Adrenal gland (tissue), 19 donors: ENCODE measurements around the gene UCP3. TPM values are rescaled to one million over a fixed set of nuclear protein-coding genes. Genes with fewer than 3 reads are reported as not detected.

ENCODE experiments used
- DNase-seq, 7 donors: peaks; one replicate each; pipeline ENCODE4 v3.0.0-alpha.2; 2019 to 2020
- H3K27ac ChIP-seq, 5 donors: fragments of 200-600 bp; sonication (generic) in 4 of 5; 1 replicate in 3 of 5; 2 replicates in 2 of 5; pipeline versions ENCODE4 v1.5.1 to v1.8.0; 2016 to 2020; ENCODE audit warnings: mild to moderate bottlenecking in 1 of 5
- H3K27me3 ChIP-seq: fragments of 200-600 bp; 2 replicates; pipeline ENCODE4 v1.8.0; 2021
- H3K36me3 ChIP-seq, 2 donors: fragments of 200-600 bp; replicated peaks in 1 of 2; 1 replicate in 1 of 2; 2 replicates in 1 of 2; pipeline versions ENCODE4 v1.5.1 to v1.8.0; 2018 to 2022
- H3K4me1 ChIP-seq, 2 donors: fragments of 200-600 bp; replicated peaks in 1 of 2; 1 replicate in 1 of 2; 2 replicates in 1 of 2; pipeline versions ENCODE4 v1.5.1 to v1.8.0; 2018 to 2021
- H3K4me3 ChIP-seq, 4 donors: fragments of 200-600 bp; sonication (generic) in 3 of 4; one replicate each; pipeline ENCODE4 v1.5.1; 2016 to 2018
- H3K9me3 ChIP-seq, 3 donors: fragments of 200-600 bp; sonication (generic) in 1 of 3; replicated peaks in 1 of 3; 1 replicate in 2 of 3; 2 replicates in 1 of 3; pipeline versions ENCODE4 v1.5.1 to v1.8.0; 2016 to 2021
- POLR2A ChIP-seq, 2 donors: fragments of 450-650 bp; IDR thresholded peaks; one replicate each; pipeline ENCODE4 v1.6.1; 2017; ENCODE audit warnings: antibody characterized with exemption in 2 of 2, mild to moderate bottlenecking in 2 of 2, moderate library complexity in 1 of 2
- WGBS, 4 donors: extraction: QIAGEN DNeasy Blood & Tissue Kit in 2 of 4; methylation state at CpG; one replicate each; pipeline versions ENCODE4 v1.1.5 to v1.1.7; 2013 to 2017; 5-methylcytosine and 5-hydroxymethylcytosine counted together
- intact Hi-C, 2 donors: fragments of 100-400 bp; cut with DNase I; formaldehyde crosslinking; loops; one replicate each; pipeline versions ENCODE4 v1.14.1 to v1.15.0; 2022 to 2023
- long read RNA-seq, 10 donors: library from polyadenylated mRNA in 3 of 10; unstranded in 2 of 10; stranded (forward) in 1 of 10; transcript quantifications; one replicate each; pipeline ENCODE4 v2.0.0 and lab custom pipeline, GENCODE V29; 2021 to 2026
- polyA plus RNA-seq, 3 donors: library from polyadenylated mRNA; stranded (reverse); fragments of 200-250 nt in 2 of 3; fragments of 350-450 nt in 1 of 3; fragmentation: Illumina TruSeq in 1 of 3; extraction: RNeasy Lipid Tissue Mini Kit (QIAGEN cat#74804) in 1 of 3; gene quantifications; one replicate each; pipeline ENCODE4 v1.2.3, GENCODE V29; 2013 to 2014
- total RNA-seq, 9 donors: library from RNA; depleted of rRNA in 4 of 9; stranded (reverse); fragments of >200 nt in 4 of 9; fragments of 120-200 nt in 1 of 9; fragmentation: NEBNext Ultra II Directional in 1 of 9; extraction: Animal tissue kit (Norgen Biotek cat#: 25700) in 1 of 9; gene quantifications; one replicate each; pipeline versions ENCODE4 v1.1.0 to v1.2.4, GENCODE V29; 2013 to 2023
- TF ChIP-seq, protein P1 (sequence below), 6 experiments: fragments of 450-650 bp in 4 of 6; fragments of 200-600 bp in 2 of 6; sonication (generic) in 1 of 6; IDR thresholded peaks; 1 replicate in 5 of 6; 2 replicates in 1 of 6; pipeline versions ENCODE4 v1.5.1 to v1.8.0; 2016 to 2021; ENCODE audit warnings: antibody characterized with exemption in 6 of 6, mild to moderate bottlenecking in 2 of 6, moderate library complexity in 1 of 6
- donor health status: healthy with polysubstance abuse.
- donor health status: Bipolar disorder and iron deficiency.
- donor health status: DM: yes; HTN: yes; CAD: no.
- donor health status: DM: no; HTN: no; CAD: no.
- donor health status: DM: no; HTN: no; CAD: no.
- donor health status: DM: yes; HTN: yes; CAD: no.

The UCP3 gene, protein sequence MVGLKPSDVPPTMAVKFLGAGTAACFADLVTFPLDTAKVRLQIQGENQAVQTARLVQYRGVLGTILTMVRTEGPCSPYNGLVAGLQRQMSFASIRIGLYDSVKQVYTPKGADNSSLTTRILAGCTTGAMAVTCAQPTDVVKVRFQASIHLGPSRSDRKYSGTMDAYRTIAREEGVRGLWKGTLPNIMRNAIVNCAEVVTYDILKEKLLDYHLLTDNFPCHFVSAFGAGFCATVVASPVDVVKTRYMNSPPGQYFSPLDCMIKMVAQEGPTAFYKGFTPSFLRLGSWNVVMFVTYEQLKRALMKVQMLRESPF
- 1 to 10 TPM in 5 of 9 donors, under 1 TPM in 4; 0.36 to 4.0 (median 1.3) TPM for total RNA-seq
- 1 to 10 TPM in 2 of 3 donors, under 1 TPM in 1; 0.53 to 6.3 (median 4.7) TPM for polyA plus RNA-seq
- long read RNA-seq, donor 1 = 0 reads
- long read RNA-seq, donor 2 = 0 reads
- long read RNA-seq, donor 3 = 0 reads
- long read RNA-seq, donor 4 = 0 reads
- long read RNA-seq, donor 5 = 0 reads
- long read RNA-seq, donor 6 = 0 reads
- long read RNA-seq, donor 7 = 0 reads
- long read RNA-seq, donor 8 = 0 reads
- long read RNA-seq, donor 9 = 0 reads
- long read RNA-seq, donor 10 = 0 reads

DNA sequence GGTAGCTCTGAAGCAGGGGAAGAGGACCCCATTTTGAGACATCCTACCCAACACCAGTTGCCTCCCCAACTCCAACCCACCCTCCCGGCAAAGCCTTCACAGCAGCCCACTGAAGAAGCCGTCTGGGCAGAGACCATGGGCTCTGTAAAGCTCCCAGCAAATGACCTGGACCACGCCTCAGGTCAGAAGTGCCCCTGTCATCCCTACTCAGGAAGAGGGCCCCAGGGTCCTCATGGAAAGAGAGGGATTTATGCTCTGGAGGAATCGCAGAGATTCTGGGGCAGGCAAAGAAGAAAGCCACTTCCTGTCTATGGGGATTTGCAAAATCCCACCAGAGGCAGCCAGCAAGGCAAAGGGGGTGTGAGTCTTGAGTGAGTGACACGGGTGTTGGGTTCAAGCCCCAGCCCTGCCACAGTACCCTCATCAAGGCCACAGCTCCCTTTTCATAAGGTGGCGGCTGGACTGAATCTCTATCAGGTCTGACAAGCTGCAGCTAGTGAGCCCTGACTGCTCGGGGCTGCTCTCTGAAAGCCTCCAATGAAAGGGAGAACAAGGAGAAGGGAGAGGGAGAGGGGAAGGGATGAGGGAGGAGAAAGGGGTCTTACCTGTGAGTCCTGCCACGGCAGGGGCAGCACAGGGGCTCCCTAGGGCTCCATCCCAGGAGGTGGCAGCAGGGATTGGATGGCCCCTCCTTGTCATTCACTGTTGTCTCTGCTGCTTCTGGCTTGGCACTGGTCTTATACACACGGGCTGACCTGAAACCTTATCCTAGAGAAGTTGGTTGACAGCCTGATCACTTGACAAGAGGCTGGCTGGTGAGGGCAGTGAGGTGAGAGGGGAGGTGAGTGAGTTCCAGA is at the start of gene UCP3:
Gene UCP3 (minus strand): TSS at position 713 of the 857 bp plus-strand sequence. CDS start 2,043 bp downstream, outside the sequence.
- DNase-seq = no peak
- no peak for TF ChIP-seq POLR2A (IDR thresholded peaks at IDR 0.05)
- TF ChIP-seq, protein P1, sequence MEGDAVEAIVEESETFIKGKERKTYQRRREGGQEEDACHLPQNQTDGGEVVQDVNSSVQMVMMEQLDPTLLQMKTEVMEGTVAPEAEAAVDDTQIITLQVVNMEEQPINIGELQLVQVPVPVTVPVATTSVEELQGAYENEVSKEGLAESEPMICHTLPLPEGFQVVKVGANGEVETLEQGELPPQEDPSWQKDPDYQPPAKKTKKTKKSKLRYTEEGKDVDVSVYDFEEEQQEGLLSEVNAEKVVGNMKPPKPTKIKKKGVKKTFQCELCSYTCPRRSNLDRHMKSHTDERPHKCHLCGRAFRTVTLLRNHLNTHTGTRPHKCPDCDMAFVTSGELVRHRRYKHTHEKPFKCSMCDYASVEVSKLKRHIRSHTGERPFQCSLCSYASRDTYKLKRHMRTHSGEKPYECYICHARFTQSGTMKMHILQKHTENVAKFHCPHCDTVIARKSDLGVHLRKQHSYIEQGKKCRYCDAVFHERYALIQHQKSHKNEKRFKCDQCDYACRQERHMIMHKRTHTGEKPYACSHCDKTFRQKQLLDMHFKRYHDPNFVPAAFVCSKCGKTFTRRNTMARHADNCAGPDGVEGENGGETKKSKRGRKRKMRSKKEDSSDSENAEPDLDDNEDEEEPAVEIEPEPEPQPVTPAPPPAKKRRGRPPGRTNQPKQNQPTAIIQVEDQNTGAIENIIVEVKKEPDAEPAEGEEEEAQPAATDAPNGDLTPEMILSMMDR (IDR thresholded peaks at IDR 0.05) = no peak
- Histone ChIP-seq H3K4me1 (peaks cover 0 to 4% of the 10 kb centered on the region in 2 donors), H3K4me3 (no peak within 1 kb of the TSS), H3K36me3 (no peaks in the 10 kb centered on the region), H3K9me3 (no peaks in the 10 kb centered on the region), H3K27ac (no peak within 1 kb of the TSS), H3K27me3 (no peaks in the 10 kb centered on the region)
- WGBS, 4 donors = 73 to 82% (median 79%) methylated on average over 6 to 9 of the region's 9 CpGs
- intact Hi-C loops = no loop called here

DNA sequence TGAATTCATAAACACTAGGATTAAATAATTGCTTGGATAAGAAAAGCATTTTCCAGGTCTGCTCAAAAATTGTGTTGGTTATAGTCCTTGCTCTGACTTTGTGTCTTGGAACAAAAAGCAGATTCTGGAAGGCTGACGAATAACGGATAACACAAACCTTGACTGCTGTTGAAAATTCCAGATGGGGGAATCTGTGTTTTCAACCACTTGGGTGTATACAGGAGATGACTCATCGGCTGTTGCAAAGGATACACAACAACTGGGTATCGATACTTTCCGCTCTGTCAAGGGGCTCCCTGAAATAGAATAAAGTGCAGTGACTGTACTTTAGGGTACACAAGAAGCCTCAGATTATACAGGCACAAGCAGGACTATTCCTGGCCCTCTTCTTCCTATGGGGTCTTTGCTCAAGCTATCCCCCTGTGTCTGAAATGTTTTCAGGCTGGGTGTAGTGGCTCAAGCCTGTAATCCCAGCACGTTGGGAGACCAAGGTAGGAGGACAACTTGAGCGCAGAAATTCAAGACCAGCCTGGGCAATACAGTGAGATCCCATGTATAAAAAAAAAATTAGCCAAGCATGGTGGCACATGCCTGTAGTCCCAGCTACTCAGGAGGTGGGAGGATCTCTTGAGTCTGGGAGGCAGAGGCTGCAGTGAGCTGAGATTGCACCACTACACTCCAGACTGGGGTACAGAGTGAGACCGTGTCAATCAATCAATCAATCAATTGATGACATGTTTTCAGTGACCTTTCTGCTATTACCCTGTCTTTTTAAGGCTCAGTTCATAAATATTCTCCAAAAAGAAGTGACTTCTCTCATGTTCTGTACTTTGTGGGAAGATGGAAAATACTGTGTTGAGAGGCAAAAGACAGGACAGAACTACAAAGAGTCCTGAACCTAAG is 48.6 kb upstream of the UCP3 start:
- Histone ChIP-seq H3K4me1 (no peaks in the 10 kb centered on the region), H3K9me3 (no peaks in the 10 kb centered on the region), H3K4me3 (no peak overlapping the region), H3K36me3 (peaks cover 0 to 6% of the 10 kb centered on the region in 2 donors), H3K27me3 (no peaks in the 10 kb centered on the region), H3K27ac (no peak overlapping the region)
- 77 to 84% (median 79%) methylated on average over 8 of the region's 8 CpGs for WGBS, 4 donors
- intact Hi-C loops = no loop called here
- DNase-seq = no peak
- no peak for TF ChIP-seq POLR2A (IDR thresholded peaks at IDR 0.05)
- TF ChIP-seq, protein P1 (IDR thresholded peaks at IDR 0.05) = no peak

DNA sequence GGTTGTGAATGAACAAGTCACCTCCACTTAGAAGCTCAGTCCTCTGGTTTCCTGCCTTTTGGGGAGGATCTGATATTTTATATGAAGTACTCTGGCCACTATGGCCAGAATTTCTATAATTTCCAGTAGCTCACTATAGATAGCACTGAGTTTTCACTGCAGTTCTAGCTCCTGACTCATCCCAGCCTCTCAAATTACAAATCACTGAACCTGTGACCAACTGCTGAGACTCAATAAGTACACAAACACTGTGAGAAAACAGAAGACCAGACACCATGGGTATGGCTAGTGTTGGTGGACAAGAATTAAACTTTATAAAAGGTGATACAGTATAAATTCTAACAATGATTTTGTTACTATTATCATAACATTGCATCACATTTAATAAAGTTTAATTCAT is 47.1 kb upstream of the UCP3 start:
- no peak for DNase-seq
- Histone ChIP-seq H3K4me3 (no peak overlapping the region), H3K27me3 (no peaks in the 10 kb centered on the region), H3K36me3 (peaks cover 0 to 6% of the 10 kb centered on the region in 2 donors), H3K9me3 (no peaks in the 10 kb centered on the region), H3K4me1 (no peaks in the 10 kb centered on the region), H3K27ac (no peak overlapping the region)
- TF ChIP-seq, protein P1 (IDR thresholded peaks at IDR 0.05) = no peak
- TF ChIP-seq POLR2A (IDR thresholded peaks at IDR 0.05) = no peak
- intact Hi-C loops = no loop called here
